HuH-7 (cell line): Measurements from ENCODE around the gene RNF186.
"Not testable (repeated sequence)": the region's sequence is repeated elsewhere in the genome, so short reads cannot be mapped to it uniquely, and the experiment has no call there.

ENCODE experiments used
- DNase-seq: peaks from one replicate; pipeline ENCODE4 v3.0.0; 2011; ENCODE audit warnings: low spot score

Gene RNF186

GRCh38 chr1:19824541-19824940, 9.5 kb upstream of the RNF186 start:
- DNase-seq = no peak

GRCh38 chr1:19824036-19824435, 9.0 kb upstream of the RNF186 start:
- no peak for DNase-seq

GRCh38 chr1:19819701-19820100, 4.6 kb upstream of the RNF186 start:
- no peak for DNase-seq

- no peak for DNase-seq
These were observed 3.2 kb upstream of the RNF186 start for GRCh38 chr1:19818324-19818723.

GRCh38 chr1:19817160-19817559, 2.1 kb upstream of the RNF186 start:
- DNase-seq = no peak

- DNase-seq = not testable (repeated sequence)
These were observed 1.6 kb upstream of the RNF186 start for GRCh38 chr1:19816737-19817086.

- DNase-seq = peak; percentile 40
These were observed 986 bp upstream of the RNF186 start for GRCh38 chr1:19815801-19816736.

- DNase-seq = no peak
These were observed 830 bp downstream of the RNF186 start for GRCh38 chr1:19814244-19814661.

GRCh38 chr1:19813643-19813960, 1.5 kb downstream of the RNF186 start:
- DNase-seq = no peak

GRCh38 chr1:19812875-19813642, 2.0 kb downstream of the RNF186 start:
- DNase-seq = no peak

- peak; percentile 54 for DNase-seq
These were observed 3.8 kb downstream of the RNF186 start for GRCh38 chr1:19811206-19811851.

- no peak for DNase-seq
These were observed 5.9 kb downstream of the RNF186 start for GRCh38 chr1:19809044-19809750.

- DNase-seq = no peak
These were observed 6.7 kb downstream of the RNF186 start for GRCh38 chr1:19808351-19808750.

- no peak for DNase-seq
These were observed 10.2 kb downstream of the RNF186 start for GRCh38 chr1:19804831-19805251.

- DNase-seq = no peak
These were observed 12.8 kb downstream of the RNF186 start for GRCh38 chr1:19802269-19802668.

GRCh38 chr1:19800076-19800804, 14.8 kb downstream of the RNF186 start:
- peak; percentile 67 for DNase-seq

GRCh38 chr1:19799230-19800075, 15.6 kb downstream of the RNF186 start, which contains the start of gene TMCO4:
Gene TMCO4, minus strand, starts transcription at chr1:19799916. Its CDS starts 19,158 bp downstream, at chr1:19780758.
- peak; percentile 79 for DNase-seq

GRCh38 chr1:19798486-19799229, 16.4 kb downstream of the RNF186 start:
- DNase-seq = no peak

GRCh38 chr1:19797827-19798226, 17.3 kb downstream of the RNF186 start:
- DNase-seq = no peak

- no peak for DNase-seq
These were observed 20.5 kb downstream of the RNF186 start for GRCh38 chr1:19794583-19794982.
